Suprapubic skin (tissue), 4 donors: Measurements from ENCODE around the gene SLC4A1AP. TPM values are rescaled to one million over a fixed set of nuclear protein-coding genes. Genes with fewer than 3 reads are reported as not detected.
A peak's percentile ranks its signal among the peaks of the same experiment; 100 is the strongest.

ENCODE experiments used
- DNase-seq, 2 donors: peaks; one replicate each; pipeline ENCODE4 v3.0.0-alpha.2; 2019; ENCODE audit warnings: low spot score in 2 of 2
- H3K27ac ChIP-seq: fragments of 200-600 bp; sonication (generic); one replicate; pipeline ENCODE4 v1.5.1; 2019
- H3K27me3 ChIP-seq: fragments of 200-600 bp; sonication (generic); one replicate; pipeline ENCODE4 v1.5.1; 2019
- H3K36me3 ChIP-seq: fragments of 200-600 bp; sonication (generic); one replicate; pipeline ENCODE4 v1.5.1; 2019
- H3K4me1 ChIP-seq: fragments of 200-600 bp; sonication (generic); one replicate; pipeline ENCODE4 v1.5.1; 2019
- H3K4me3 ChIP-seq: fragments of 200-600 bp; sonication (generic); one replicate; pipeline ENCODE4 v1.5.1; 2019; ENCODE audit warnings: mild to moderate bottlenecking
- H3K9me3 ChIP-seq: fragments of 200-600 bp; sonication (generic); one replicate; pipeline ENCODE4 v1.5.1; 2019
- EP300 ChIP-seq: sonication (generic); formaldehyde crosslinking; IDR thresholded peaks from one replicate; pipeline ENCODE4 v1.6.1; 2017; ENCODE audit warnings: antibody characterized with exemption
- POLR2A ChIP-seq, 2 donors: fragments of 450-650 bp; IDR thresholded peaks; one replicate each; pipeline ENCODE4 v1.6.1; 2017; ENCODE audit warnings: antibody characterized with exemption in 2 of 2, mild to moderate bottlenecking in 2 of 2, moderate library complexity in 2 of 2
- POLR2AphosphoS5 ChIP-seq, 3 donors: sonication (generic); formaldehyde crosslinking; IDR thresholded peaks; one replicate each; pipeline ENCODE4 v1.6.1; 2017; ENCODE audit warnings: antibody characterized with exemption in 3 of 3
- WGBS: methylation state at CpG from one replicate; pipeline ENCODE4 v1.1.5; 2018; 5-methylcytosine and 5-hydroxymethylcytosine counted together
- total RNA-seq, 4 donors: library from RNA; depleted of rRNA; stranded (reverse); fragments of >200 nt; gene quantifications; one replicate each; pipeline ENCODE4 v1.1.0, GENCODE V29; 2016
- TF ChIP-seq, protein P1 (sequence below), 2 donors: fragments of 200-600 bp in 1 of 2; fragments of 450-650 bp in 1 of 2; sonication (generic) in 1 of 2; IDR thresholded peaks; one replicate each; pipeline ENCODE4 v1.5.1; 2016 to 2019; ENCODE audit warnings: antibody characterized with exemption in 2 of 2, mild to moderate bottlenecking in 1 of 2, moderate library complexity in 1 of 2

SLC4A1AP gene
- total RNA-seq, 4 donors from 2014 or later: 15.1 to 25.3 (median 20.7) TPM

DNA sequence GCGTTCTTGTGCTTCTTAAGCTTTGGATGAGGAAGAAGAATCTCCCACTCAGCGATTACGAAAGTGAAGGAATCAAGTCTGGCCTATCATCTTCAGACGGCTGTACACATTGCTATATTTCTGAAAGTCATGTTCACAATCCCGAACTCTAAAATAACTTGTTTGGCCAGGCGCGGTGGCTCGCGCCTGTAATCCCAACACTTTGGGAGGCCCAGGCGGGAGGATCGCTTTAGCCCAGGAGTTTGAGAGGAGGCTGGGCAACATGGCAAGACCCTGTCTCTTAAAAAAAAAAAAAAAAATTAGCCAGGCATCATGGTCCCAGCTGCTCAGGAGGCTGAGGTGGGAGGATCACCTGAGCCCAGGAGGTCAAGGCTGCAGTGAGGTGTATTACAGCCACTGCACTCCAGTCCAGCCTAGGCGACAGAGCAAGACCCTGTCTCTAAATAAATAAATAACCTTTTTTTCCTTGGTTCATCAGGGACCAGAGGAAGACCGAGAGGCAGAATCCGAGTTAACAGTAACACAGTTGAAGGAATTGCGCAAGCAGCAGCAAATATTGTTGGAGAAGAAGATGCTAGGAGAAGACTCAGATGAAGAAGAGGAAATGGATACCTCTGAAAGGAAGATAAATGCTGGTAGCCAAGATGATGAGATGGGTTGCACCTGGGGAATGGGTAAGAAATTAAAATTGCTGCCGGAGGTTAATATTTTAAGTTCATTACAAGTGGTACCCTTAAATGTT, 1.1 kb downstream of the SLC4A1AP start:
- Histone ChIP-seq H3K4me3 (peak overlapping the region; percentile 61), H3K36me3 (peaks cover 49% of the 10 kb centered on the region), H3K27ac (no peak overlapping the region), H3K9me3 (no peaks in the 10 kb centered on the region), H3K27me3 (no peaks in the 10 kb centered on the region), H3K4me1 (peaks cover 28% of the 10 kb centered on the region)
- no peak for DNase-seq
- TF ChIP-seq EP300 (no peak), POLR2A (IDR thresholded peaks at IDR 0.05) (no peak), POLR2AphosphoS5 (IDR thresholded peaks at IDR 0.05) (no peak)
- TF ChIP-seq, protein P1, sequence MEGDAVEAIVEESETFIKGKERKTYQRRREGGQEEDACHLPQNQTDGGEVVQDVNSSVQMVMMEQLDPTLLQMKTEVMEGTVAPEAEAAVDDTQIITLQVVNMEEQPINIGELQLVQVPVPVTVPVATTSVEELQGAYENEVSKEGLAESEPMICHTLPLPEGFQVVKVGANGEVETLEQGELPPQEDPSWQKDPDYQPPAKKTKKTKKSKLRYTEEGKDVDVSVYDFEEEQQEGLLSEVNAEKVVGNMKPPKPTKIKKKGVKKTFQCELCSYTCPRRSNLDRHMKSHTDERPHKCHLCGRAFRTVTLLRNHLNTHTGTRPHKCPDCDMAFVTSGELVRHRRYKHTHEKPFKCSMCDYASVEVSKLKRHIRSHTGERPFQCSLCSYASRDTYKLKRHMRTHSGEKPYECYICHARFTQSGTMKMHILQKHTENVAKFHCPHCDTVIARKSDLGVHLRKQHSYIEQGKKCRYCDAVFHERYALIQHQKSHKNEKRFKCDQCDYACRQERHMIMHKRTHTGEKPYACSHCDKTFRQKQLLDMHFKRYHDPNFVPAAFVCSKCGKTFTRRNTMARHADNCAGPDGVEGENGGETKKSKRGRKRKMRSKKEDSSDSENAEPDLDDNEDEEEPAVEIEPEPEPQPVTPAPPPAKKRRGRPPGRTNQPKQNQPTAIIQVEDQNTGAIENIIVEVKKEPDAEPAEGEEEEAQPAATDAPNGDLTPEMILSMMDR (IDR thresholded peaks at IDR 0.05): no peak
- WGBS: 88% methylated on average over 16 of the region's 16 CpGs

DNA sequence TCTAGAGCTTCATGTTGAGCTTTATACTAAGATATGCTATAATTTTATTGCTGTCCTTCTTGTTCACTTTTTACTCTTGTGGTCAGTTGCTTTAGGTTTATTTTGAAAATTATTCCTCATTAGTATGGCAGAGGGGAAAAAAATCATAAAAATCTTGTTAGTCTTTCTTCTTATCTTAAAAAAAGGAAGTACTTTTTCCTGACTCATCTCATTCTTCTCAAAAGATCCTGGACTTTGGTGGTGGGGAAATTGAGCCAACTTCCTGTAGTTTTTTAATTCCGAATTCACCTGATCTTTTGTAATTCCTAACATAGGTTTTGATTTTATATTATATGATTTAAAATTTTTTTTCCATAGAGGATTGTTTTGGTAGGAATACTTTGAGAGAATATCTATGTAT, 3.8 kb downstream of the SLC4A1AP start:
- Histone ChIP-seq H3K27ac (no peak overlapping the region), H3K36me3 (peaks cover 46% of the 10 kb centered on the region), H3K4me3 (no peak overlapping the region), H3K27me3 (no peaks in the 10 kb centered on the region), H3K4me1 (peaks cover 25% of the 10 kb centered on the region), H3K9me3 (no peaks in the 10 kb centered on the region)
- WGBS: 71% methylated on average over 1 of the region's 1 CpG
- DNase-seq: no peak
- TF ChIP-seq EP300 (no peak), POLR2AphosphoS5 (IDR thresholded peaks at IDR 0.05) (no peak), POLR2A (IDR thresholded peaks at IDR 0.05) (no peak)
- TF ChIP-seq, protein P1 (IDR thresholded peaks at IDR 0.05): no peak

DNA sequence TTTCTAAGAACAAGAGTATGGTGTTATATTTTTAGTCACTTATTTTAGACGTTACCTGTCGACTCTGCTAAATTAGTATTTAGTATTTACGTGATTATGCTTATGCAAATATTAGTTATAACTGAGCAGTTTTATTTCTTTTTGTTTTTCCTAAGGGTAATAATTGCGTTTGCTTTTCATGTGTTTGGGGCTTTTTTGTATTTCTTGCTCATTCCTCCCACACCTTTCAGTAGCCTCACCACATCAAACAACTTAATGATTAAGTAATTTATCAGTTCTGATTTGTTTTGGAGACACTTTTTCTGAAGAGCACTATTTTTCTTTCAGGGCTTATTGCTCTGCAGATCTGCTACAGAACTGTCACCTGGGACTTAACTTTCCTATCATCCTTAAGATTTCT, 7.5 kb downstream of the SLC4A1AP start:
- Histone ChIP-seq H3K27me3 (no peaks in the 10 kb centered on the region), H3K27ac (no peak overlapping the region), H3K9me3 (no peaks in the 10 kb centered on the region), H3K4me1 (peaks cover 3% of the 10 kb centered on the region), H3K4me3 (no peak overlapping the region), H3K36me3 (peaks cover 75% of the 10 kb centered on the region)
- DNase-seq: no peak
- TF ChIP-seq EP300 (no peak), POLR2A (IDR thresholded peaks at IDR 0.05) (no peak), POLR2AphosphoS5 (IDR thresholded peaks at IDR 0.05) (no peak)
- TF ChIP-seq, protein P1 (IDR thresholded peaks at IDR 0.05): no peak
- 85% methylated on average over 4 of the region's 4 CpGs for WGBS

DNA sequence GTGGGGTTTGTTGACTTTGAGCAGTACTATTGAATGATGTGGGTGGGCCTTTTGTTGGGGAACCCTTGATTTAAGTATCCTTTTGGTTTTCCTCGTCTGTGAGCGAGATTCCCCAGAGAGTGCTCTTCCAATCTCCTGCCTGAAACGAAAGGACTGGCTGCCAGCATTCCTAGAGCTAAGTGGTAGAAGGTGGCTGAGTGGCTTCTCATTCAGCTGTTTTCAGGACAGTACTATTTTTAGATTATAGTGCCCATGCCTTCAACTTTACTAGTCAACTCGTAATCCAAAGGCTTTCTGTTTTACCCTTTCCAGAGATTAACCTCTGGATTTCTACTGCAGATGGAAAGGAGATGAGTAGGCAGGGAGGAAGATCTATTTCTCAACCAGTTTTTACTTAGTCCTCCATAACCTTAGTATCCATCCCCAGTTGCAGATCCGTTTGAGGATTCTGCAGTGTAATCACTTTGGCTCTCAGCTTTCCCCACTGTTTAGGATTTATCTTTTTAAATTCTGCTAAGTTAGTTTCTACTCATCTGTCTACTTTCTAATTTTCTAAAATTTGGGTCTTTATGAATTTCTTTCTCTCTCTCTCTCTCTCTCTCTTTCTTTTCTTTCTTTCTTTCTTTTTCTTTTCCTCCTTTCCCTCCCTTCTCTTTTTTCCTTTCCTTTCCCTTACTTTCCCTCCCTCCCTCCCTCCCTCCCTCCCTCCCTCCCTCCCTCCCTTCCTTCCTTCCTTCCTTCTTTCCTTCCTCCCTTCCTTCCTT, 9.2 kb downstream of the SLC4A1AP start:
- no peaks in the 10 kb centered on the region for H3K27me3 ChIP-seq
- H3K9me3 ChIP-seq: no peaks in the 10 kb centered on the region
- TF ChIP-seq, protein P1 (IDR thresholded peaks at IDR 0.05): no peak
- TF ChIP-seq EP300 (no peak), POLR2A (IDR thresholded peaks at IDR 0.05) (no peak), POLR2AphosphoS5 (IDR thresholded peaks at IDR 0.05) (no peak)
- no peak overlapping the region for H3K27ac ChIP-seq
- WGBS: 82% methylated on average over 5 of the region's 5 CpGs
- H3K4me1 ChIP-seq: no peaks in the 10 kb centered on the region
- H3K4me3 ChIP-seq: no peak overlapping the region
- peaks cover 80% of the 10 kb centered on the region for H3K36me3 ChIP-seq
- no peak for DNase-seq

DNA sequence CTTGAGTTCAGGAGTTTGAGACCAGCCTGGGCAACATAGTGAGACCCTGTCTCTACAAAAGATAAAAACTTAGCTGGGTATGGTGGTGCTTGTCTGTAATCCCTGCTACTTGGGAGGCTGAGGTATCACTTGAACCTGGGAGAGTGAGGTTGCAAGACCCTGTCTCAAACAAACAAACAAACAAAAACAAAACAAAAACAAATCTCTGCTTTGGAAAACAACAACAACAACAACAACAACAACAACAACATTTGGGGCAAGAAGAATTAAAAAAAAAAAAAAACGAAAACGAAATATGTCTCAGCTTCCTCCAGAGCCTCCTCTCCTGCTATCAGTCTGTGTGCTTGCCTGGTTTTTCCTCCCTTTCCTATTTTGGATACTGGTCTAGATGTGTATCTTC, 16.9 kb downstream of the SLC4A1AP start:
- DNase-seq: no peak
- H3K4me3 ChIP-seq: no peak overlapping the region
- no peak for TF ChIP-seq POLR2A (IDR thresholded peaks at IDR 0.05)
- TF ChIP-seq, protein P1 (IDR thresholded peaks at IDR 0.05): no peak
- no peak for TF ChIP-seq EP300
- no peak for TF ChIP-seq POLR2AphosphoS5 (IDR thresholded peaks at IDR 0.05)
- WGBS: 93% methylated on average over 2 of the region's 2 CpGs
- no peaks in the 10 kb centered on the region for H3K9me3 ChIP-seq
- peaks cover 75% of the 10 kb centered on the region for H3K36me3 ChIP-seq
- H3K4me1 ChIP-seq: peaks cover 18% of the 10 kb centered on the region
- H3K27ac ChIP-seq: no peak overlapping the region
- no peaks in the 10 kb centered on the region for H3K27me3 ChIP-seq
